ENCODE data around the gene CDC5L.

Gene CDC5L

GRCh38 chr6:44475417-44475778, 87.9 kb downstream of the CDC5L start:
- H3K4me1 ChIP-seq (ENCODE audit: control insufficient read depth, insufficient read depth, low read length, poor library complexity, severe bottlenecking) = peaks cover 24% of the 10 kb centered on the region
- H3K4me3 ChIP-seq (ENCODE audit: extremely low read depth, insufficient read depth, low read length, poor library complexity, severe bottlenecking) = no peak overlapping the region
- 21 to 34% methylated on average over 5 to 6 of the region's 6 CpGs for WGBS, 2 experiments (ENCODE audit: insufficient coverage in 2 of 2)
- no peaks in the 10 kb centered on the region for H3K9me3 ChIP-seq (ENCODE audit: control insufficient read depth, low read length)
- no peaks in the 10 kb centered on the region for H3K36me3 ChIP-seq (ENCODE audit: control insufficient read depth, insufficient read depth, low read length)
- no peak overlapping the region for H3K27ac ChIP-seq (ENCODE audit: low read depth, low read length, severe bottlenecking)

GRCh38 chr6:44475779-44476434, 88.4 kb downstream of the CDC5L start:
- Histone ChIP-seq H3K4me3 (ENCODE audit: extremely low read depth, insufficient read depth, low read length, poor library complexity, severe bottlenecking) (no peak overlapping the region), H3K27ac (ENCODE audit: low read depth, low read length, severe bottlenecking) (no peak overlapping the region), H3K36me3 (ENCODE audit: control insufficient read depth, insufficient read depth, low read length) (no peaks in the 10 kb centered on the region), H3K4me1 (ENCODE audit: control insufficient read depth, insufficient read depth, low read length, poor library complexity, severe bottlenecking) (peaks cover 24% of the 10 kb centered on the region), H3K9me3 (ENCODE audit: control insufficient read depth, low read length) (no peaks in the 10 kb centered on the region)
- 42% methylated on average over 18 to 21 of the region's 23 CpGs for WGBS, 2 experiments (ENCODE audit: insufficient coverage in 2 of 2)

DNA sequence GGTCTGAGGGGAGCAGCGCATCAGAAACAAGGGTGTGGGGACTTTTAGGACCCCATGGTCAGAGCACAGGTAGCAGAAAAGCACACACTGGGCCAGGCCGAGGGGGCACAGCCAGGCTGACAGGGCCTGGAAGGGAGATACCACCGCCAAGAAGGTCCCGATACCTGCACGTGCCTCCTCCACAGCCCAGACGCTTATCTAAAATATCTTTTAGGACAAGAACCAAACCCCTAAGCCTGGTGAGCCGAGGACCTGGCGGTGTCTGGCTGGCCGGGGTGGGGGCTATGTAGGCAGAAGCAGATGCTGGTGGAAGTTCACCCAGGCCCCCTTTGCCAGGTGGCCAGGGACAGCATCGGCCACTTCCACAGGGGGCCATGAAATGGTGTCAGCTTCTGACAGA, 89.3 kb downstream of the CDC5L start:
- Histone ChIP-seq H3K36me3 (ENCODE audit: control insufficient read depth, insufficient read depth, low read length) (no peaks in the 10 kb centered on the region), H3K9me3 (ENCODE audit: control insufficient read depth, low read length) (no peaks in the 10 kb centered on the region), H3K27ac (ENCODE audit: low read depth, low read length, severe bottlenecking) (no peak overlapping the region), H3K4me3 (ENCODE audit: extremely low read depth, insufficient read depth, low read length, poor library complexity, severe bottlenecking) (no peak overlapping the region), H3K4me1 (ENCODE audit: control insufficient read depth, insufficient read depth, low read length, poor library complexity, severe bottlenecking) (peaks cover 20% of the 10 kb centered on the region)
- 91 to 94% methylated on average over 6 of the region's 10 CpGs for WGBS, 2 experiments (ENCODE audit: insufficient coverage in 2 of 2)

GRCh38 chr6:44477293-44477894, 89.9 kb downstream of the CDC5L start:
- no peaks in the 10 kb centered on the region for H3K9me3 ChIP-seq (ENCODE audit: control insufficient read depth, low read length)
- H3K4me1 ChIP-seq (ENCODE audit: control insufficient read depth, insufficient read depth, low read length, poor library complexity, severe bottlenecking) = peaks cover 17% of the 10 kb centered on the region
- WGBS, 2 experiments (ENCODE audit: insufficient coverage in 2 of 2) = 79 to 88% methylated on average over 5 of the region's 5 CpGs
- no peak overlapping the region for H3K27ac ChIP-seq (ENCODE audit: low read depth, low read length, severe bottlenecking)
- H3K4me3 ChIP-seq (ENCODE audit: extremely low read depth, insufficient read depth, low read length, poor library complexity, severe bottlenecking) = no peak overlapping the region
- no peaks in the 10 kb centered on the region for H3K36me3 ChIP-seq (ENCODE audit: control insufficient read depth, insufficient read depth, low read length)

DNA sequence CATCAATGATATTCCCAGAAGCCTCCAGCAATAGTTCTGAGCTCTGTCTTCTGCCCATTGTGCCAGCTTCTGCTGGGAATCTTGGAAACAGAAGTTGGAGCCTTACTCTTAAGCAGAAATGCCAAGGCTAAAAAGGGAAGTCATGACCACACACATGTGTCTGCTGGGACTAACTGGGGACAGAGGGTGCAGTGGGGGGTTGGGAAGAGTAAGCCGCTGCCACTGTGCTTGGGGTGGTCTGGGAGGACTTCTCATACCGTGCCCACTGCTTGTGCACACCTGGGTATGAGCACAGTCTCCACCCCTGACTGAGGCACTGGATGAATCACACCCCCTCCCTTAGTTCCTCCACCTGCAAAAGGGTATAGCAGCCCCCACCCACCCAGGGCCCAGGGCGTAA, 90.7 kb downstream of the CDC5L start:
- H3K4me3 ChIP-seq (ENCODE audit: extremely low read depth, insufficient read depth, low read length, poor library complexity, severe bottlenecking) = no peak overlapping the region
- peaks cover 11% of the 10 kb centered on the region for H3K4me1 ChIP-seq (ENCODE audit: control insufficient read depth, insufficient read depth, low read length, poor library complexity, severe bottlenecking)
- H3K27ac ChIP-seq (ENCODE audit: low read depth, low read length, severe bottlenecking) = no peak overlapping the region
- H3K36me3 ChIP-seq (ENCODE audit: control insufficient read depth, insufficient read depth, low read length) = no peaks in the 10 kb centered on the region
- WGBS, 2 experiments (ENCODE audit: insufficient coverage in 2 of 2) = 72 to 95% methylated on average over 2 to 3 of the region's 3 CpGs
- H3K9me3 ChIP-seq (ENCODE audit: control insufficient read depth, low read length) = no peaks in the 10 kb centered on the region

GRCh38 chr6:44478591-44479254, 91.2 kb downstream of the CDC5L start:
- WGBS, 2 experiments (ENCODE audit: insufficient coverage in 2 of 2) = 87 to 90% methylated on average over 6 to 7 of the region's 11 CpGs
- Histone ChIP-seq H3K27ac (ENCODE audit: low read depth, low read length, severe bottlenecking) (no peak overlapping the region), H3K9me3 (ENCODE audit: control insufficient read depth, low read length) (no peaks in the 10 kb centered on the region), H3K36me3 (ENCODE audit: control insufficient read depth, insufficient read depth, low read length) (no peaks in the 10 kb centered on the region), H3K4me1 (ENCODE audit: control insufficient read depth, insufficient read depth, low read length, poor library complexity, severe bottlenecking) (peaks cover 11% of the 10 kb centered on the region), H3K4me3 (ENCODE audit: extremely low read depth, insufficient read depth, low read length, poor library complexity, severe bottlenecking) (no peak overlapping the region)

- Histone ChIP-seq H3K4me1 (ENCODE audit: control insufficient read depth, insufficient read depth, low read length, poor library complexity, severe bottlenecking) (peaks cover 5% of the 10 kb centered on the region), H3K9me3 (ENCODE audit: control insufficient read depth, low read length) (no peaks in the 10 kb centered on the region), H3K27ac (ENCODE audit: low read depth, low read length, severe bottlenecking) (no peak overlapping the region), H3K36me3 (ENCODE audit: control insufficient read depth, insufficient read depth, low read length) (no peaks in the 10 kb centered on the region), H3K4me3 (ENCODE audit: extremely low read depth, insufficient read depth, low read length, poor library complexity, severe bottlenecking) (no peak overlapping the region)
- WGBS, 2 experiments (ENCODE audit: insufficient coverage in 2 of 2) = 91 to 96% methylated on average over 10 to 12 of the region's 13 CpGs
Observed at GRCh38 chr6:44480097-44480541, 92.6 kb downstream of the CDC5L start.

DNA sequence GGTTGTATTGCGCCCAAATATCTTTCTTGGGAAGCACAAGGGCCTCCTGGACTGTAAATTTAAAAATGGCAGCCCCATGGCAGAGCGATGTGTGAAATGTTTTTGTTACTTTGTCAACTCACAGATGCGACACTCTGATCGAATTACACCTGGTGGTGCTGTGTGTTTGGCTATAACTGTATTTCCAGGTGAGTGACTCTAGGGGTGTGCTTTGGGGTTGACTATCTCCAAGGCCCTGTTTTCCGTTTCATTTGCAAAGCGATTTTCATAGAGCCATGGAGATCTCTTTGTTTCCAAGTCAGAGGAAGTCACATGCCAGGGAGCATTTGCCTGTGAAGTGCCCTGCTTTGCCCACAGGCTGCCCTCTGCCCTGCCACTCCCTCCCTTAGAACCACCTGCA, 93.5 kb downstream of the CDC5L start:
- 89 to 92% methylated on average over 5 to 6 of the region's 6 CpGs for WGBS, 2 experiments (ENCODE audit: insufficient coverage in 2 of 2)
- Histone ChIP-seq H3K27ac (ENCODE audit: low read depth, low read length, severe bottlenecking) (no peak overlapping the region), H3K4me1 (ENCODE audit: control insufficient read depth, insufficient read depth, low read length, poor library complexity, severe bottlenecking) (no peaks in the 10 kb centered on the region), H3K9me3 (ENCODE audit: control insufficient read depth, low read length) (no peaks in the 10 kb centered on the region), H3K36me3 (ENCODE audit: control insufficient read depth, insufficient read depth, low read length) (no peaks in the 10 kb centered on the region), H3K4me3 (ENCODE audit: extremely low read depth, insufficient read depth, low read length, poor library complexity, severe bottlenecking) (no peak overlapping the region)

- Histone ChIP-seq H3K9me3 (ENCODE audit: control insufficient read depth, low read length) (no peaks in the 10 kb centered on the region), H3K27ac (ENCODE audit: low read depth, low read length, severe bottlenecking) (no peak overlapping the region), H3K4me1 (ENCODE audit: control insufficient read depth, insufficient read depth, low read length, poor library complexity, severe bottlenecking) (no peaks in the 10 kb centered on the region), H3K36me3 (ENCODE audit: control insufficient read depth, insufficient read depth, low read length) (no peaks in the 10 kb centered on the region), H3K4me3 (ENCODE audit: extremely low read depth, insufficient read depth, low read length, poor library complexity, severe bottlenecking) (no peak overlapping the region)
- 96 to 97% methylated on average over 7 to 8 of the region's 9 CpGs for WGBS, 2 experiments (ENCODE audit: insufficient coverage in 2 of 2)
Observed at GRCh38 chr6:44481760-44482159, 94.3 kb downstream of the CDC5L start.

DNA sequence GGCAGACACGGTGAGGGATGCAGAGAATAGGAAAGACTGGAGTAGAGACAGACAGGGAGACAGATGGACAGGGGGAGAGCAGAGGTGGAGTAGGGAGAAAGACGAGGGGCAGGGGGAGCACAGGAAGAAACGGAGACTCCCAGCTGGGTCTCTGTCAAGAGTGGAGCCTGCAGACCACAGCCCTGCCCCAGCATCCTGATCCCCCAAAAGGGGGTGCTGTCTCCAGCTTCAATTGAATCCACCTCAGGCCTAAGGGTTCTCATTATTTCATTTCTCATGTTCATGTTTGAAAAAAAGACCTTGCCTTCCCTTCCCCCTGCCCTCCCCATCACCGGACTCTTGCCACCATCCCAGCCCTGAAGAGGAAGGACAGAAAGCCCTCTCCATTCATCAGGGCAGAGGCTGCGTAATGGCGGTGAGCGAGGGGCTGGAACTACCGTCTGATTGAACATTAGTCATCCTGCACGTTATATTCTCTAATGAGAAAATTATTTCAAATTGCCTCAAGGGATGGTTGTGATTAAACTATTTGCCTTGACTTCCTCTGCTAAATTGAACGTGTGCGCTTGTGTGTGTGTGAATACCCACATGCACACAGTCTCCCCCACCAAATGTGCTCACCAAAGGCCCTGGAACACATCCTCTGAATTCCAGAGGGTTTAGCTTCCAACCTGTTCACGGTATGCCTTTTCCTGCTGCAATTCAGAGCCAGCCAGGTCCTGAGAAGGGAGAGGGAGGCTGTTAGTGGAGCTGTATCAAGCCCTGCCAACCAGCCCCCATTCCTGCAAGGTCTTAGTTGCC, 98.3 kb downstream of the CDC5L start:
- no peak overlapping the region for H3K27ac ChIP-seq (ENCODE audit: low read depth, low read length, severe bottlenecking)
- H3K4me3 ChIP-seq (ENCODE audit: extremely low read depth, insufficient read depth, low read length, poor library complexity, severe bottlenecking) = no peak overlapping the region
- no peaks in the 10 kb centered on the region for H3K9me3 ChIP-seq (ENCODE audit: control insufficient read depth, low read length)
- H3K4me1 ChIP-seq (ENCODE audit: control insufficient read depth, insufficient read depth, low read length, poor library complexity, severe bottlenecking) = peaks cover 7% of the 10 kb centered on the region
- no peaks in the 10 kb centered on the region for H3K36me3 ChIP-seq (ENCODE audit: control insufficient read depth, insufficient read depth, low read length)
- 60 to 99% methylated on average over 4 to 8 of the region's 12 CpGs for WGBS, 2 experiments (ENCODE audit: insufficient coverage in 2 of 2)

Data from mesodermal cell (in vitro differentiated cells).